ENCODE data around the gene ARL2BP.

ARL2BP gene

GRCh38 chr16:57204675-57205074, 40.4 kb upstream of the ARL2BP start:
- no peak for TF ChIP-seq POLR2AphosphoS5 (IDR thresholded peaks at IDR 0.05; ENCODE audit: low read depth, low read length)
- no peak for TF ChIP-seq FOXP2 (optimal IDR thresholded peaks at IDR 0.05; ENCODE audit: borderline replicate concordance, extremely low read depth, extremely low read length, insufficient read depth)
- TF ChIP-seq TAF1 (IDR thresholded peaks at IDR 0.05; ENCODE audit: borderline replicate concordance, insufficient read depth, low read length), result no peak
- no peak for TF ChIP-seq REST (IDR thresholded peaks at IDR 0.05; ENCODE audit: insufficient read depth in 1 of 2, low read depth in 2 of 2, low read length in 2 of 2)
- TF ChIP-seq SIN3A (IDR thresholded peaks at IDR 0.05; ENCODE audit: borderline replicate concordance, insufficient read depth, low read length), result no peak

DNA sequence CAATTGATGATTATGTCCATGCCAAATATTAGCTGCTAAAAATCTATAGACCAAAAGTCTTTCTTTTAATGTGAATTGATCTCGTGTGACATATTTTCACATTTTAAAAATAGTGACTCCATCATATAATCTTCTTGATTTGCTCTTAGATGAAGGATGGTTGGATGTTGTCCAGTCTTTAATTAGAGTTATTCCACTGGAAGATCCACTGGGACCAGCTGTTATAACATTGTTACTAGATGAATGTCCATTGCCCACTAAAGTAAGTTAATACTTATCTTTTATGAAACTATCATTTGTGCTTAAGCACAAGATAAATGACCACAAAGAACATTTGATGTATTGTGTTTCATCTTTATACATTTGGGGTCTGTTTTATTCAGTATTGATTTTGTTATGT, 36.1 kb upstream of the ARL2BP start:
- TF ChIP-seq TAF1 (IDR thresholded peaks at IDR 0.05; ENCODE audit: borderline replicate concordance, insufficient read depth, low read length) (no peak), FOXP2 (optimal IDR thresholded peaks at IDR 0.05; ENCODE audit: borderline replicate concordance, extremely low read depth, extremely low read length, insufficient read depth) (no peak), REST (IDR thresholded peaks at IDR 0.05; ENCODE audit: insufficient read depth in 1 of 2, low read depth in 2 of 2, low read length in 2 of 2) (no peak), SIN3A (IDR thresholded peaks at IDR 0.05; ENCODE audit: borderline replicate concordance, insufficient read depth, low read length) (no peak), POLR2AphosphoS5 (IDR thresholded peaks at IDR 0.05; ENCODE audit: low read depth, low read length) (no peak)

DNA sequence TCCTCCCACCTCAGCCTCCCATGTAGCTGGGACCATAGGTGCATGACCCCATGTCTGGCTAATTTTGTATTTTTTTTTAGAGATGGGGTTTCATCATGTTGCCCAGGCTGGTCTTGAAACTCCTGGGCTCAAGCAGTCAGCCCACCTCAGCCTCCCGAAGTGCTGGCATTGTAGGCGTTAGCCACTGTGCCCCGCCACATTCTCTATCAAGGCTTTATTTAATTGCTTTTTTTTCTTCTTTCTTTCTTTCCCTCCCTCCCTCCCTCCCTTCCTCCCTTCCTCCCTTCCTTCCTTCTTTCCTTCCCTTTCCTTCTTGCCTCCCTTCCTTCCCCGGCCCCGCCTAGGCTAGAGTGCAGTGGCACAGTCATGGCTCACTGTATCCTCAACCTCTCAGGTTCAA, 35.3 kb upstream of the ARL2BP start:
- TF ChIP-seq SIN3A (IDR thresholded peaks at IDR 0.05; ENCODE audit: borderline replicate concordance, insufficient read depth, low read length) (no peak), FOXP2 (optimal IDR thresholded peaks at IDR 0.05; ENCODE audit: borderline replicate concordance, extremely low read depth, extremely low read length, insufficient read depth) (no peak), REST (IDR thresholded peaks at IDR 0.05; ENCODE audit: insufficient read depth in 1 of 2, low read depth in 2 of 2, low read length in 2 of 2) (no peak), POLR2AphosphoS5 (IDR thresholded peaks at IDR 0.05; ENCODE audit: low read depth, low read length) (no peak), TAF1 (IDR thresholded peaks at IDR 0.05; ENCODE audit: borderline replicate concordance, insufficient read depth, low read length) (no peak)

- TF ChIP-seq SIN3A (IDR thresholded peaks at IDR 0.05; ENCODE audit: borderline replicate concordance, insufficient read depth, low read length), result no peak
- TF ChIP-seq REST (IDR thresholded peaks at IDR 0.05; ENCODE audit: insufficient read depth in 1 of 2, low read depth in 2 of 2, low read length in 2 of 2), result no peak
- TF ChIP-seq POLR2AphosphoS5 (IDR thresholded peaks at IDR 0.05; ENCODE audit: low read depth, low read length), result no peak
- TF ChIP-seq TAF1 (IDR thresholded peaks at IDR 0.05; ENCODE audit: borderline replicate concordance, insufficient read depth, low read length), result no peak
- no peak for TF ChIP-seq FOXP2 (optimal IDR thresholded peaks at IDR 0.05; ENCODE audit: borderline replicate concordance, extremely low read depth, extremely low read length, insufficient read depth)
Observed at GRCh38 chr16:57213462-57213861, 31.6 kb upstream of the ARL2BP start.

DNA sequence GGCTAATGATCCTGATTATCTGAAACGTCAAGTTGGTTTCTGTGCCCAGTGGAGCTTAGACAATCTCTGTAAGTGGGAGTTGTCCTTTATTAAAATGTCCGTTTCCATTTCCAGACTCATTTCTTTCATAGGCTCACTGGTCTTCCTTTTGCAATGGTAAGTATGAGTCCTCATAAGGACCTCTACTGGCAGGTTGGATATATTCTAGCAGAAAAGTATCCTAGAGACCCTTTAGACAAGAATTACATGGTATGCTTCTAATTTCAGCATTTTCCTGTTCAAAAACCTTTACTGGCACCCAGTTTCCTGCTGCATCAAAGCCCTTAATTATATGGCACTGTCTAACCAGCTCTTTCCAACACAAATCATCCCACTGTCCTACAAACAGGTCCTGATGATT, 28.1 kb upstream of the ARL2BP start:
- no peak for TF ChIP-seq TAF1 (IDR thresholded peaks at IDR 0.05; ENCODE audit: borderline replicate concordance, insufficient read depth, low read length)
- TF ChIP-seq REST (IDR thresholded peaks at IDR 0.05; ENCODE audit: insufficient read depth in 1 of 2, low read depth in 2 of 2, low read length in 2 of 2), result no peak
- TF ChIP-seq POLR2AphosphoS5 (IDR thresholded peaks at IDR 0.05; ENCODE audit: low read depth, low read length), result no peak
- TF ChIP-seq FOXP2 (optimal IDR thresholded peaks at IDR 0.05; ENCODE audit: borderline replicate concordance, extremely low read depth, extremely low read length, insufficient read depth), result no peak
- no peak for TF ChIP-seq SIN3A (IDR thresholded peaks at IDR 0.05; ENCODE audit: borderline replicate concordance, insufficient read depth, low read length)

Data from PFSK-1 (cell line).